Measurements from ENCODE around the gene HSPA5. TPM values are rescaled to one million over a fixed set of nuclear protein-coding genes. Genes with fewer than 3 reads are reported as not detected.
"Not testable (repeated sequence)": the region's sequence is repeated elsewhere in the genome, so short reads cannot be mapped to it uniquely, and the experiment has no call there.

The HSPA5 gene
- total and polyA plus RNA-seq, 4 donors = 122 to 431 (median 263) TPM

DNA sequence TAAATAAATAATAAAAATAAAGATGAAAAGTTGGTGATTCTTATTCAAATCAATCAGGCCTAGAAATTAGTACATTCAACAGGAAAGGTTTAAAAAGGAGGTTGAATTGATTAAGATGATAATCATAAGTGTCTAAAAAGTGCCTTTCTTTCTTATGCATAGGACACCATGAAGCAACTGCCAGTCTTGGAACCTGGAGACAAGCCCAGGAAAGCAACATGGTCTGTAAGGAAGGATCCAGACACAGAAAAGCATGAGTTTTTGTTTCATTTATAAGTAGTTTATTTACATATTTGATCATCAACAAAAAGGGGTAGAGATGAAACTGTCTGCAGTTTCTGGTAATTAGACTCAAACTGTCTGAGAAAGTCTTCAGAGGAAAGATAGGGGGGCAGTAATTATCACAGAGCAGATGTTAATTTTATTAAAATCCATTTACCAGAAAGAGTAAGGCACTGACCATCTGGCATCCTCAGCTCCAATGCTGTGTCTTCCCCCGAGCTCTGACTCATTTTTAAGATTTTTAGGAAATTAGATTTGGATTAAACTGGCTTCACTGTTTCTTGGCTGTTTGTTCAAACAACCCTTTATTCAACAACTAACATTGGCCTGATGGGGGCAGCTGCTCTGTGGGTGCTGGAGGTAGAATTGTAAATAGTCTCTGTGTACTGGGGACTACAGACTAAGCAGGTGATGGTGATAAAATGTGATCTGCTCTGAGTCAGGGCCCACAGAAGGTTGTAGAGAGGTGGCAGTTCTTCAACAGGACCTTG, 38.1 kb downstream of the HSPA5 start:
- Histone ChIP-seq H3K36me3 (ENCODE audit: control insufficient read depth in 4 of 4, insufficient read depth in 4 of 4, low read length in 4 of 4) (peaks cover 0 to 14% (median 7%) of the 10 kb centered on the region in 4 donors), H3K27me3 (ENCODE audit: control insufficient read depth in 3 of 3, insufficient read depth in 3 of 3, low read length in 2 of 3) (no peaks in the 10 kb centered on the region)

DNA sequence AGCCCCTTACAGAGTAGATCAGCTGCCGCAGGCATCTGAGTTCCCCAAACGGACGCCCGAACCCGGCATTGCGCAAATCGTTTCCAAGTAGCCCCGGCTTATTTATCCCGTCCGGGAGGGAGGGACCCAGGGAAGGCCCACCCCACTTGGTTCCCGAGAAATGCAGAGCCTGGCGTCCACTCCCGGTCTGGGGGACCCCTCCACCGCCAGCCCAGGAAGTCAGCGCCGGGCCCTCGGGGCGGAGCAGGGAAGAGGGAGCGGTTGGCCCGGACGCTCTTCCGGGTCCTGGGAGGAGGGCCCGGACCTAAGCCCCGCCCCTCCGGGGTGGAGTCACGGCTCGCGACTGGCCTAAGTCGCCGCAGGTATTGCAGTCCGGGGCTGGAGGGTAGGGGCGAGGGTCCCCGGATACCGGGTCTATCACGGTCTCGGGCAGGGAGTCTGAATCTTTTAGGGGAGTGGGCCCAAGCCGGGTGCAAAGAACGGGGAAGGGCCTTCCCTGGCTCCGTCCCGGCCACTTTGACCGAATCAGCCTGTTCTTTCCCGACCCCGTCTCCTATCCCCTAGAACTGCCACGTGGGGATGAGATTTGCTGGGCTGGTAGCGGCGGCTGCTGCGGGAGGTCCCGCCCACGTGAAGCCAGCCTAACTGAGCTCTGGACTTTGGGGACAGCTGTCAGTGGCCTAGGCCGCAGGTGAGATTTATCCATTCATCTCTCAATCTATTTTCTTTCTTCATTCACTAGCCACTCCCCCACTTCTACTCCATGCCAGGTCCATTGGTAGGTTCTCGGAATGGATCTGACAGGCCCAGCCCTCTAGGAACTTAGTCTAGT, 40.7 kb downstream of the HSPA5 start, which contains the start of gene RABEPK:
Gene RABEPK, plus strand, starts transcription at position 327 of the 832 bp plus-strand sequence. CDS start 2,472 bp downstream, outside the sequence.
- ATAC-seq (ENCODE audit: insufficient read depth, low FRiP score) (peak; percentile 99), DNase-seq (peak; percentile 95 to 97 (median 97))
- 1% methylated on average over 49 to 51 of the region's 51 CpGs for WGBS, 2 donors
- no peak for TF ChIP-seq CTCF (IDR thresholded peaks at IDR 0.05; ENCODE audit: control extremely low read depth, extremely low read depth)
- Histone ChIP-seq H3K27me3 (ENCODE audit: control insufficient read depth in 3 of 3, insufficient read depth in 3 of 3, low read length in 2 of 3) (no peaks in the 10 kb centered on the region), H3K27ac (ENCODE audit: low read depth in 1 of 2, low read length in 1 of 2) (peak within 1 kb of the TSS; percentile 96 to 99), H3K36me3 (ENCODE audit: control insufficient read depth in 4 of 4, insufficient read depth in 4 of 4, low read length in 4 of 4) (peaks cover 0 to 7% (median 2%) of the 10 kb centered on the region in 4 donors), H3K9me3 (ENCODE audit: control insufficient read depth in 4 of 4, insufficient read depth in 3 of 4, low read length in 3 of 4) (no peaks in the 10 kb centered on the region), H3K9ac (ENCODE audit: insufficient read depth in 1 of 2, low read length in 2 of 2) (peak within 1 kb of the TSS in 1 of 2 donors; percentile 61), H3K4me3 (peak within 1 kb of the TSS; percentile 78), H3K4me1 (ENCODE audit: control insufficient read depth in 5 of 5, insufficient read depth in 5 of 5, low read length in 5 of 5) (peaks cover 0 to 3% (median 0%) of the 10 kb centered on the region in 5 donors)

More for the DNA sequence above, 38.1 kb downstream of the HSPA5 start:
- 93 to 95% methylated on average over 1 of the region's 1 CpG for WGBS, 2 donors
- Histone ChIP-seq H3K27ac (ENCODE audit: low read depth in 1 of 2, low read length in 1 of 2) (no peak overlapping the region), H3K9me3 (ENCODE audit: control insufficient read depth in 4 of 4, insufficient read depth in 3 of 4, low read length in 3 of 4) (no peaks in the 10 kb centered on the region), H3K4me1 (ENCODE audit: control insufficient read depth in 5 of 5, insufficient read depth in 5 of 5, low read length in 5 of 5) (peaks cover 0 to 3% (median 0%) of the 10 kb centered on the region in 5 donors), H3K9ac (ENCODE audit: insufficient read depth in 1 of 2, low read length in 2 of 2) (no peak overlapping the region), H3K4me3 (no peak overlapping the region)
- no peak for ATAC-seq (ENCODE audit: insufficient read depth, low FRiP score)
- TF ChIP-seq CTCF (IDR thresholded peaks at IDR 0.05; ENCODE audit: control extremely low read depth, extremely low read depth) = no peak
- no peak for DNase-seq

DNA sequence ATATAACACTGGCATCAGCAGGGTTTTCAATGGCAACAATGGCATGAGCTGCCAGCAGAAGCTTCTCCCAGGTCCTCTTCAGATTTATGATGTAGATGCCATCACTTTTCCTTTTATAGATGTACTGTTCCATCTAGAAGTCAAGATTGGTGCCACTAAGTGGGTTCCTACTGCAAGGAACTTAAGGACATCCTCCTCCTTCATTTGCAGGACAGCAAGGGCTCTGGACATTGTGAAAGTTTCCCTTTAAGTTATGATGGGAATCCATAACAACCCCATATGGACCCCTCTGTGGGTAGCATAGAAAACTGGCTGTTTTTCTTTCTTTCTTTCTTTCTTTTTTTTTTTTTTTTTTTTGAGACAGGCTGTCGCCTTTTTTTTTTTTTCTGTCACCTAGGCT, 45.6 kb downstream of the HSPA5 start:
- DNase-seq; H3K27ac ChIP-seq (ENCODE audit: low read depth in 1 of 2, low read length in 1 of 2); H3K27me3 ChIP-seq (ENCODE audit: control insufficient read depth in 3 of 3, insufficient read depth in 3 of 3, low read length in 2 of 3); ATAC-seq (ENCODE audit: insufficient read depth, low FRiP score); H3K36me3 ChIP-seq (ENCODE audit: control insufficient read depth in 4 of 4, insufficient read depth in 4 of 4, low read length in 4 of 4); H3K4me3 ChIP-seq; H3K9me3 ChIP-seq (ENCODE audit: control insufficient read depth in 4 of 4, insufficient read depth in 3 of 4, low read length in 3 of 4); H3K4me1 ChIP-seq (ENCODE audit: control insufficient read depth in 5 of 5, insufficient read depth in 5 of 5, low read length in 5 of 5); H3K9ac ChIP-seq (ENCODE audit: insufficient read depth in 1 of 2, low read length in 2 of 2): not testable (repeated sequence)
- WGBS, 2 donors = 100% methylated on average over 1 of the region's 1 CpG; no CpG with 5 or more reads in 1 of the 2 donors

DNA sequence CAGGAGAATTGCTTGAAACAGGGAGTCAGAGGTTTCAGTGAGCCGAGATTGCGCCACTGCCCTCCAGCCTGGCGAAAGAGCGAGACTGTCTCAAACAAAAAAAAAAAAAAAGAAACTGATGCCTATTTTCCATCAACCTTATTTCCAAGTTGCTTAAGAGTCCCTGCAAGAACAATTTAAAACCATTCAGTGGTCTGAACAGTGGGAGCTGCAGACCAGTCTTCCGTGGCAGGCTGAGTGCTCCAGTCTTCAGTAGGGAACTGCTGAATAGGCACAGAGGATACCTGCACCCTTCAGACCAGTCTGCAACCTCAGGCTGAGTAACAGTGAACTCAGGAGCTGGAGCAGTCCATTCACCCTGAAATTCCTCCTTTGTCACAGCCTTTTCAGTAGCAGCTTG, 46.7 kb downstream of the HSPA5 start:
- 77 to 85% methylated on average over 5 of the region's 5 CpGs for WGBS, 2 donors
- H3K4me3 ChIP-seq; ATAC-seq (ENCODE audit: insufficient read depth, low FRiP score); H3K9ac ChIP-seq (ENCODE audit: insufficient read depth in 1 of 2, low read length in 2 of 2); DNase-seq; H3K27me3 ChIP-seq (ENCODE audit: control insufficient read depth in 3 of 3, insufficient read depth in 3 of 3, low read length in 2 of 3); H3K9me3 ChIP-seq (ENCODE audit: control insufficient read depth in 4 of 4, insufficient read depth in 3 of 4, low read length in 3 of 4); H3K4me1 ChIP-seq (ENCODE audit: control insufficient read depth in 5 of 5, insufficient read depth in 5 of 5, low read length in 5 of 5); H3K36me3 ChIP-seq (ENCODE audit: control insufficient read depth in 4 of 4, insufficient read depth in 4 of 4, low read length in 4 of 4); H3K27ac ChIP-seq (ENCODE audit: low read depth in 1 of 2, low read length in 1 of 2): not testable (repeated sequence)
